Subcutaneous abdominal adipose tissue (tissue), 5 donors: Measurements from ENCODE around the gene PDE4D.

Source experiments
- H3K27ac ChIP-seq: one replicate; pipeline ENCODE4 v1.7.0; 2013; ENCODE audit warnings: low read depth, mild to moderate bottlenecking, inconsistent platforms, low read length, moderate library complexity
- H3K27me3 ChIP-seq, 5 donors: one replicate each; pipeline ENCODE4 v1.7.0; 2013; ENCODE audit warnings: low read length in 5 of 5, inconsistent platforms in 1 of 5; ENCODE audit not compliant: control insufficient read depth in 5 of 5, insufficient read depth in 4 of 5
- H3K36me3 ChIP-seq, 5 donors: one replicate each; pipeline ENCODE4 v1.7.0; 2013; ENCODE audit warnings: low read length in 5 of 5; ENCODE audit not compliant: control insufficient read depth in 5 of 5, insufficient read depth in 5 of 5
- H3K4me1 ChIP-seq, 5 donors: one replicate each; pipeline ENCODE4 v1.7.0; 2013; ENCODE audit warnings: low read length in 5 of 5, mild to moderate bottlenecking in 3 of 5, moderate library complexity in 1 of 5; ENCODE audit not compliant: control insufficient read depth in 5 of 5, insufficient read depth in 5 of 5
- H3K4me3 ChIP-seq, 5 donors: one replicate each; pipeline ENCODE4 v1.7.0; 2013; ENCODE audit warnings: low read length in 5 of 5, low read depth in 1 of 5
- H3K9ac ChIP-seq, 5 donors: one replicate each; pipeline ENCODE4 v1.7.0; 2013; ENCODE audit warnings: low read length in 5 of 5, mild to moderate bottlenecking in 4 of 5, moderate library complexity in 3 of 5
- H3K9me3 ChIP-seq, 5 donors: one replicate each; pipeline ENCODE4 v1.7.0; 2013; ENCODE audit warnings: low read length in 5 of 5; ENCODE audit not compliant: control insufficient read depth in 5 of 5
- donor health status: healthy.
- donor health status: healthy.
- donor health status: healthy.
- donor health status: healthy.
- donor health status: healthy.

PDE4D gene

GRCh38 chr5:59615272-59615671 is 278.3 kb downstream of the PDE4D start:
- Histone ChIP-seq H3K9me3 (no peaks in the 10 kb centered on the region), H3K9ac (no peak overlapping the region), H3K27ac (no peak overlapping the region), H3K4me1 (no peaks in the 10 kb centered on the region), H3K27me3 (no peaks in the 10 kb centered on the region), H3K36me3 (peaks cover 0 to 3% (median 0%) of the 10 kb centered on the region in 5 donors), H3K4me3 (no peak overlapping the region)

- Histone ChIP-seq H3K4me1 (no peaks in the 10 kb centered on the region), H3K4me3 (no peak overlapping the region), H3K36me3 (peaks cover 0 to 3% (median 0%) of the 10 kb centered on the region in 5 donors), H3K9me3 (no peaks in the 10 kb centered on the region), H3K27ac (no peak overlapping the region), H3K9ac (no peak overlapping the region), H3K27me3 (peaks cover 0 to 3% (median 0%) of the 10 kb centered on the region in 5 donors)
Measured at GRCh38 chr5:59609501-59610265, 283.8 kb downstream of the PDE4D start.

- Histone ChIP-seq H3K9ac (no peak overlapping the region), H3K27me3 (peaks cover 0 to 3% (median 0%) of the 10 kb centered on the region in 5 donors), H3K4me1 (no peaks in the 10 kb centered on the region), H3K27ac (no peak overlapping the region), H3K4me3 (no peak overlapping the region), H3K36me3 (peaks cover 0 to 3% (median 0%) of the 10 kb centered on the region in 5 donors), H3K9me3 (no peaks in the 10 kb centered on the region)
Measured at GRCh38 chr5:59608745-59609144, 284.8 kb downstream of the PDE4D start.

DNA sequence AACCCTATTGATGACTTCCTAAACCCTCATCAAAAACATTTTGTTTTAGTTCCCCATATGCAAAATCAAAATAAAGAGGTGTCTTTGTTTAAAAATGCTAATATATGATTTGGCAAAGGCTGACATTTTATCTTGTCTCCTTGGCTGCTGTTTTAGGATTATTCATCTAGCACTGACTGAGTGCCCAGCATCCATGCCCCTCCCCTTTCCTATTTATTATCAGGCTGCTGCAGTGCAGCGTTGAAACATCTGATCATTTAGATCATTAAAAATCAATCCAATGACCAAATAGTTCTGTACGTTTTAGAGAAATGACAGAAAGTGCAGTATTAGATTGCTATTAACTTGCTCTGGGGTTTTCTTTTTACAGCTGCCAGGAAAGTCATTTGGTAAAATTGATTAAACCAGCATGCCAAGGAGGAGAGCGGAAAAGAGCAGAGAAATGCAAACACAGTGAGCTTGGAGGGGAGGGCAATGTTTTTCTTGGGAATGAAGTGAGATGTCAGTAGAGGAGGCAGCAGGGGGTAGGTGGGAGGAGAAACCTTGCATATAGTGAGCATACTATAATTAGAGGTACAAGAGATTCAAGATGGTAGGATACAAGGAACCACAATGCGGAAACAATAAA is 286.3 kb downstream of the PDE4D start:
- Histone ChIP-seq H3K4me1 (no peaks in the 10 kb centered on the region), H3K9me3 (no peaks in the 10 kb centered on the region), H3K27me3 (peaks cover 0 to 3% (median 0%) of the 10 kb centered on the region in 5 donors), H3K36me3 (peaks cover 0 to 3% (median 0%) of the 10 kb centered on the region in 5 donors), H3K27ac (no peak overlapping the region), H3K4me3 (no peak overlapping the region), H3K9ac (no peak overlapping the region)

GRCh38 chr5:59605915-59606314 is 287.6 kb downstream of the PDE4D start:
- no peaks in the 10 kb centered on the region for H3K9me3 ChIP-seq
- no peaks in the 10 kb centered on the region for H3K4me1 ChIP-seq
- H3K27ac ChIP-seq, result no peak overlapping the region
- H3K4me3 ChIP-seq, result no peak overlapping the region
- H3K27me3 ChIP-seq, result peaks cover 0 to 3% (median 0%) of the 10 kb centered on the region in 5 donors
- no peaks in the 10 kb centered on the region for H3K36me3 ChIP-seq
- H3K9ac ChIP-seq, result no peak overlapping the region

GRCh38 chr5:59604111-59604510 is 289.4 kb downstream of the PDE4D start:
- no peaks in the 10 kb centered on the region for H3K36me3 ChIP-seq
- no peaks in the 10 kb centered on the region for H3K4me1 ChIP-seq
- H3K4me3 ChIP-seq, result no peak overlapping the region
- H3K27ac ChIP-seq, result no peak overlapping the region
- H3K9ac ChIP-seq, result no peak overlapping the region
- peaks cover 0 to 3% (median 0%) of the 10 kb centered on the region in 5 donors for H3K27me3 ChIP-seq
- no peaks in the 10 kb centered on the region for H3K9me3 ChIP-seq

- no peaks in the 10 kb centered on the region for H3K36me3 ChIP-seq
- H3K9ac ChIP-seq, result no peak overlapping the region
- no peaks in the 10 kb centered on the region for H3K27me3 ChIP-seq
- H3K9me3 ChIP-seq, result no peaks in the 10 kb centered on the region
- H3K27ac ChIP-seq, result no peak overlapping the region
- no peak overlapping the region for H3K4me3 ChIP-seq
- peaks cover 0 to 10% (median 4%) of the 10 kb centered on the region in 5 donors for H3K4me1 ChIP-seq
Measured at GRCh38 chr5:59600998-59601397, 292.5 kb downstream of the PDE4D start.

- Histone ChIP-seq H3K36me3 (no peaks in the 10 kb centered on the region), H3K4me3 (no peak overlapping the region), H3K9ac (no peak overlapping the region), H3K27me3 (no peaks in the 10 kb centered on the region), H3K9me3 (no peaks in the 10 kb centered on the region), H3K27ac (no peak overlapping the region), H3K4me1 (peaks cover 0 to 10% (median 4%) of the 10 kb centered on the region in 5 donors)
Measured at GRCh38 chr5:59600153-59600552, 293.4 kb downstream of the PDE4D start.

DNA sequence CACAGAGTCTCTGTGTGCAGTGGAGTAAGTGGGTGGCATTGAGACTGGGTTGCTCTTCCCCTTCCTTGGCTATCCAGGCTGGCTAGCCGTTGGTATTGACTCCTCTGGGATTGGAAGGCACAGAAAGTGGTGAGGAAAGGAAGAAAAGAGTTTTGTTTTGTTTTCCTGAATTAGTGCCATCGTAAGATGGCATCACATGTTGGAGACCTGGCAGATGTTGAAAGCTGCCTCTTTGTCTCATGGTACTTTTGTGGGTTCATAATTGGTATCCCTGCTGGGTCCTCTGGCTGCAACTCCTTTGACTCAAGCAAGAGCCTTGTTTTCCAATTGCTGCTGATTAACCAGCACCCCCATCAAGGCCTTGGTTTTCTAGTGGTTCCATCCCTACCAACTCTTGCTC is 293.8 kb downstream of the PDE4D start:
- no peaks in the 10 kb centered on the region for H3K36me3 ChIP-seq
- H3K9ac ChIP-seq, result no peak overlapping the region
- no peaks in the 10 kb centered on the region for H3K9me3 ChIP-seq
- H3K27ac ChIP-seq, result no peak overlapping the region
- no peaks in the 10 kb centered on the region for H3K27me3 ChIP-seq
- H3K4me1 ChIP-seq, result peaks cover 0 to 10% (median 4%) of the 10 kb centered on the region in 5 donors
- H3K4me3 ChIP-seq, result no peak overlapping the region

DNA sequence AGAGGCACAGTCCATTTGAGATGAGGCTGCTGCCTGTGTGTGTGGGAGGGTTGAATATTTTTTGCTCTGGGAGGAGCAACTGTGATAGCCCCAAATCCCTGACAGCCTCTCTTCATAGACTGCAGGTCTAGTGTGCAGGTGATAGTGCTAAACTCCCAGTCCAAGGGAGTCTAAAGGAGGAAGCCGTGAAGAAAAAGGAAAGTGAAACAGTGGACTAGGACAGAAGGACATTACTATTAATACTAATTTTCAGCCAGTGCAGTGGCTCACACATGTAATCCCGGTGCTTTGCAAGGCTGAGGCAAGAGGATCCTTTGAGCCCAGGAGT is 295.0 kb downstream of the PDE4D start:
- H3K9me3 ChIP-seq, result no peaks in the 10 kb centered on the region
- peak overlapping the region in 4 of 5 donors; percentile 10 to 66 (median 47) for H3K9ac ChIP-seq
- peak overlapping the region; percentile 13 to 67 (median 59) for H3K4me3 ChIP-seq
- H3K27ac ChIP-seq, result no peak overlapping the region
- no peaks in the 10 kb centered on the region for H3K36me3 ChIP-seq
- H3K27me3 ChIP-seq, result no peaks in the 10 kb centered on the region
- H3K4me1 ChIP-seq, result peaks cover 0 to 10% (median 4%) of the 10 kb centered on the region in 5 donors
